DND-41 (cell line): ENCODE data around the gene LHX3.
"Not testable (repeated sequence)": the region's sequence is repeated elsewhere in the genome, so short reads cannot be mapped to it uniquely, and the experiment has no call there.

Source experiments
- ATAC-seq: fragments of 200-7000 bp; cut with Tn5 transposase; 3 replicates; pipeline ENCODE4 v1.9.1; 2021; ENCODE audit warnings: low read depth; ENCODE audit not compliant: insufficient read depth
- DNase-seq: peaks from one replicate; pipeline ENCODE4 v3.0.0-alpha.2; 2020
- H2AFZ ChIP-seq: 2 replicates; pipeline ENCODE4 v1.6.0; 2012; ENCODE audit warnings: low read depth, low read length
- H3K27ac ChIP-seq: 2 replicates; pipeline ENCODE4 v1.5.1; 2012; ENCODE audit warnings: low read length, inconsistent platforms
- H3K27me3 ChIP-seq: fragments of 200-600 bp; sonication (generic); 2 replicates; pipeline ENCODE4 v1.6.0; 2012; ENCODE audit warnings: low read length, mild to moderate bottlenecking, inconsistent platforms; ENCODE audit not compliant: insufficient read depth, poor library complexity
- H3K36me3 ChIP-seq: 2 replicates; pipeline ENCODE4 v1.5.1; 2012; ENCODE audit warnings: low read length, inconsistent platforms; ENCODE audit not compliant: insufficient read depth
- H3K4me1 ChIP-seq: 2 replicates; pipeline ENCODE4 v1.5.1; 2012; ENCODE audit warnings: mild to moderate bottlenecking, low read length; ENCODE audit not compliant: insufficient read depth
- H3K4me2 ChIP-seq: 2 replicates; pipeline ENCODE4 v1.6.0; 2012; ENCODE audit warnings: mild to moderate bottlenecking, moderate library complexity, low read length, inconsistent platforms; ENCODE audit not compliant: insufficient read depth
- H3K4me3 ChIP-seq, 2 experiments: fragments of 200-600 bp in 1 of 2; shearing (Covaris generic) in 1 of 2; 2 replicates each; pipeline ENCODE4 v1.5.1; 2012 to 2016; ENCODE audit warnings: inconsistent platforms in 2 of 2, low read length in 2 of 2, mild to moderate bottlenecking in 2 of 2, low read depth in 1 of 2, moderate library complexity in 1 of 2
- H3K79me2 ChIP-seq: 2 replicates; pipeline ENCODE4 v1.6.0; 2012; ENCODE audit warnings: low read length, inconsistent platforms; ENCODE audit not compliant: insufficient read depth
- H3K9ac ChIP-seq: 2 replicates; pipeline ENCODE4 v1.6.0; 2012; ENCODE audit warnings: low read depth, mild to moderate bottlenecking, inconsistent platforms, low read length, moderate library complexity
- H3K9me3 ChIP-seq: 2 replicates; pipeline ENCODE4 v1.5.1; 2012; ENCODE audit warnings: low read length, moderate library complexity, mild to moderate bottlenecking, inconsistent platforms; ENCODE audit not compliant: insufficient read depth, severe bottlenecking
- H4K20me1 ChIP-seq: 2 replicates; pipeline ENCODE4 v1.6.0; 2012; ENCODE audit warnings: low read length; ENCODE audit not compliant: insufficient read depth
- EZH2 ChIP-seq: IDR thresholded peaks from 3 replicates; pipeline ENCODE4 v1.6.1; 2012; ENCODE audit warnings: borderline replicate concordance, low read depth, mild to moderate bottlenecking, moderate library complexity, low read length, inconsistent platforms; ENCODE audit not compliant: severe bottlenecking
- TF ChIP-seq, protein P1 (sequence below): IDR thresholded peaks from 2 replicates; pipeline ENCODE4 v1.5.1; 2012; ENCODE audit warnings: borderline replicate concordance, low read length, moderate library complexity, mild to moderate bottlenecking; ENCODE audit not compliant: poor library complexity, severe bottlenecking; ENCODE audit errors: extremely low read depth

Gene LHX3

DNA sequence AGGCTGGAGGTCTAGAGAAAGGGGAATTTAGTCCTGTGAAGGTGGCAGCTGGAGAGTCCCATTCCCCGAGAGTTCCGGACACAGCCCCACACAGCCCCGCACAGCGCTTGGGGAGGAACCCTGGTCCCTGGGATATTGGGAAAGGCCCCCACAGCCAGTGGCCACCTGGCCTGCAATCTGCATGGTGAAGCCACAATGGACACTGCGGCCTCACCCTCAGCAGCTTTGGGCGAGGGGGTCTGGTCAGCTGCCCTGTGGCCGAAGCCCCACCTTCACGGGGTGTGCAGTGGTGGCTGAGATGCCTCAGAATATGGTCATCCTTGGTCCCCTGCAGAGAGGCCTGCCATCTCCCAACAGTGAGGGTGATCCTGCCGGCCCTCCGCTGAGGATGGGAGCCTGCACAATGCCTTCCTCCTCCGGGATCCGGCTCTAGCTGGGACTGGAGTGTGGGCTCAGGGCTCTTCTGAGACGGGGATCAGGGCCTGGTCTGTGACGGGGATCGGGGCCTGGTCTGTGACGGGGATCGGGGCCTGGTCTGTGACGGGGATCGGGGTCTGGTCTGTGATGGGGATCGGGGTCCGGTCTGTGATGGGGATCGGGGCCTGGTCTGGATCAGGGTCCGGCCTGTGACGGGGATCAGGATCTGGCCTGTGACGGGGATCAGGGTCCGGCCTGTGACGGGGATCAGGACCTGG, 52.9 kb downstream of the LHX3 start:
- H3K27ac ChIP-seq = no peak overlapping the region
- H3K4me3 ChIP-seq = no peak overlapping the region
- H3K9me3 ChIP-seq = no peaks in the 10 kb centered on the region
- no peak overlapping the region for H2AFZ ChIP-seq
- no peak for TF ChIP-seq EZH2
- TF ChIP-seq, protein P1, sequence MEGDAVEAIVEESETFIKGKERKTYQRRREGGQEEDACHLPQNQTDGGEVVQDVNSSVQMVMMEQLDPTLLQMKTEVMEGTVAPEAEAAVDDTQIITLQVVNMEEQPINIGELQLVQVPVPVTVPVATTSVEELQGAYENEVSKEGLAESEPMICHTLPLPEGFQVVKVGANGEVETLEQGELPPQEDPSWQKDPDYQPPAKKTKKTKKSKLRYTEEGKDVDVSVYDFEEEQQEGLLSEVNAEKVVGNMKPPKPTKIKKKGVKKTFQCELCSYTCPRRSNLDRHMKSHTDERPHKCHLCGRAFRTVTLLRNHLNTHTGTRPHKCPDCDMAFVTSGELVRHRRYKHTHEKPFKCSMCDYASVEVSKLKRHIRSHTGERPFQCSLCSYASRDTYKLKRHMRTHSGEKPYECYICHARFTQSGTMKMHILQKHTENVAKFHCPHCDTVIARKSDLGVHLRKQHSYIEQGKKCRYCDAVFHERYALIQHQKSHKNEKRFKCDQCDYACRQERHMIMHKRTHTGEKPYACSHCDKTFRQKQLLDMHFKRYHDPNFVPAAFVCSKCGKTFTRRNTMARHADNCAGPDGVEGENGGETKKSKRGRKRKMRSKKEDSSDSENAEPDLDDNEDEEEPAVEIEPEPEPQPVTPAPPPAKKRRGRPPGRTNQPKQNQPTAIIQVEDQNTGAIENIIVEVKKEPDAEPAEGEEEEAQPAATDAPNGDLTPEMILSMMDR = no peak
- ATAC-seq = no peak
- H3K79me2 ChIP-seq = no peaks in the 10 kb centered on the region
- no peaks in the 10 kb centered on the region for H3K36me3 ChIP-seq
- no peaks in the 10 kb centered on the region for H4K20me1 ChIP-seq
- H3K9ac ChIP-seq = no peak overlapping the region
- H3K4me1 ChIP-seq = no peaks in the 10 kb centered on the region
- H3K27me3 ChIP-seq = no peaks in the 10 kb centered on the region
- DNase-seq = no peak
- no peak overlapping the region for H3K4me2 ChIP-seq

DNA sequence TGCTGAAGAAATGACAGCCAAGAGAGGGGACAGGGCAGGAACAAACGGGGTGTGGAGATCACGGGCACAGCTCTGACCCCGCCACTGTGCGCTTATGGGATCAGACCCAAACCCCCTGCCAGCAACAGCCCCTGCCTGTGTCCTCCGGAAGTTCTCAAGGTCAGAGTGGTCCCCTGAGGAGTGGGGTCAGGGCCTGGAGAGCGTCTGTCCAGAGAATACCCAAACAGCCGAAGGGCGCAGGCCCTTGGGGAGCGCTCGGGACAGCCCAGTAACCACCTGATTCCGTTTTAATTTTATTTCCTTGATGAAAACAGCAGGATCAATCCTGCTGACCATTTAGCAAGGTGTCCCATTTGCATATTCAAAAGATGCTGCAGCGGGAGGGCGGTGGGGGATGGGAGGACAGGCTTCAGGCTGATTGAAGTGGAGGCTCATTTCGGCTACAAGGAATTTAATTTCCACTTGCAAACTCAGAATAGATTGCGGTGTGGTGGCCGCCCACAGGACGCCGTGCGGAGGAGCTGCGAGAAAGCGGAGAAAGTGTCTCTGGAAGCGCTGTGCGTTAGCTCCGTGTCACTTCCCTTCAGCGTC, 53.6 kb downstream of the LHX3 start:
- Histone ChIP-seq H3K9ac (no peak overlapping the region), H3K9me3 (no peaks in the 10 kb centered on the region), H4K20me1 (no peaks in the 10 kb centered on the region), H3K79me2 (no peaks in the 10 kb centered on the region), H3K27me3 (no peaks in the 10 kb centered on the region), H3K27ac (no peak overlapping the region), H3K4me3 (no peak overlapping the region), H2AFZ (no peak overlapping the region), H3K4me2 (no peak overlapping the region), H3K36me3 (no peaks in the 10 kb centered on the region), H3K4me1 (no peaks in the 10 kb centered on the region)
- TF ChIP-seq, protein P1 = no peak
- no peak for TF ChIP-seq EZH2
- ATAC-seq = no peak
- no peak for DNase-seq

DNA sequence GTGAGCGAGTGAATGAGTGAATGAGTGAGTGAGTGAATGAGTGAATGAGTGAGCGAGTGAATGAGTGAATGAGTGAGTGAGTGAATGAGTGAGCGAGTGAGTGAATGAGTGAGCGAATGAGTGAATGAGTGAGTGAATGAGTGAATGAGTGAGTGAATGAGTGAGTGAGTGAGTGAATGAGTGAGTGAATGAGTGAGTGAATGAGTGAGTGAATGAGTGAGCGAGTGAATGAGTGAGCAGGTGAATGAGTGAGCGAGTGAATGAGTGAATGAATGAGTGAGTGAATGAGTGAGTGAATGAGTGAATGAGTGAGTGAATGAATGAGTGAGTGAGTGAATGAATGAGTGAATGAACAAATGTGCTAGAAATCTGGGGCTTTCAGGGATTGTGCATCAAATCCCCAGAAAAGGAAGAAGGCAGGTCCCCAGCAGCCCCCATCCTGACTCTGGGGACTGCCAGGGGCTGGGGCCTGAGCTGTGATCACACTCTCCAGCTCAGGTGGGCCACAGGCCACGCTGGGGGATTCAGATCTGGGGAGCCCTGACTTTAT, 54.2 kb downstream of the LHX3 start:
- H3K36me3 ChIP-seq, DNase-seq, H3K79me2 ChIP-seq, H2AFZ ChIP-seq, H3K4me2 ChIP-seq, H3K9me3 ChIP-seq, H4K20me1 ChIP-seq, H3K27me3 ChIP-seq, H3K9ac ChIP-seq, H3K4me3 ChIP-seq, ATAC-seq, H3K27ac ChIP-seq, H3K4me1 ChIP-seq: not testable (repeated sequence)

DNA sequence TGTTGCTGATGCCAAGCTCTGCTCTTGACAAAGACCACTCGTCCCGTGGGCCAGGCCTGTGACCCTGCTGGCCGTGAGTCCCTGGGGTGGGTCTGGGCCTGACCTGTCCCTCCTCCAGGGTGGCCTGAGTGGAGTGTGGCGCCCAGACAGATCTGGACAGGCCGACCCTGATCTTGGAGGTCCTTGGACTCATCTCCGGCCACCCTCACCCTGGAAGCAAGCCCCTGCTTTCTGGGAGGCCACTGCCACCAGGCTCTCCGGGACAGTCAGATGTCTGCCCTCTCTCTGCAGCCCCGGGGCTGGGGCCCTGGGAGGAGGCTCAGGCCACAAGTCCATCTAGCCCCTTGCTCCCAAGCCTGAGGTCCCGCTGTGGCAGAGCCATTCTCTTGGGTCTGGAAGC, 55.1 kb downstream of the LHX3 start:
- TF ChIP-seq EZH2 = no peak
- TF ChIP-seq, protein P1 = no peak

More for the DNA sequence above, 55.1 kb downstream of the LHX3 start:
- Histone ChIP-seq H3K36me3 (no peaks in the 10 kb centered on the region), H3K4me3 (no peak overlapping the region), H3K9ac (no peak overlapping the region), H2AFZ (no peak overlapping the region), H3K27ac (no peak overlapping the region), H3K4me1 (no peaks in the 10 kb centered on the region), H3K4me2 (no peak overlapping the region), H3K79me2 (no peaks in the 10 kb centered on the region), H3K9me3 (no peaks in the 10 kb centered on the region), H3K27me3 (no peaks in the 10 kb centered on the region), H4K20me1 (no peaks in the 10 kb centered on the region)
- DNase-seq (no peak), ATAC-seq (no peak)
